HG03066 (cell line): Measurements from ENCODE around the gene FSTL4.
"Not testable (repeated sequence)": the region's sequence is repeated elsewhere in the genome, so short reads cannot be mapped to it uniquely, and the experiment has no call there.

Experiments used
- ATAC-seq: cut with Tn5 transposase; IDR thresholded peaks from one replicate; pipeline ENCODE4 v1.9.1; 2021; ENCODE audit warnings: low read depth; ENCODE audit not compliant: unreplicated experiment

FSTL4 gene

DNA sequence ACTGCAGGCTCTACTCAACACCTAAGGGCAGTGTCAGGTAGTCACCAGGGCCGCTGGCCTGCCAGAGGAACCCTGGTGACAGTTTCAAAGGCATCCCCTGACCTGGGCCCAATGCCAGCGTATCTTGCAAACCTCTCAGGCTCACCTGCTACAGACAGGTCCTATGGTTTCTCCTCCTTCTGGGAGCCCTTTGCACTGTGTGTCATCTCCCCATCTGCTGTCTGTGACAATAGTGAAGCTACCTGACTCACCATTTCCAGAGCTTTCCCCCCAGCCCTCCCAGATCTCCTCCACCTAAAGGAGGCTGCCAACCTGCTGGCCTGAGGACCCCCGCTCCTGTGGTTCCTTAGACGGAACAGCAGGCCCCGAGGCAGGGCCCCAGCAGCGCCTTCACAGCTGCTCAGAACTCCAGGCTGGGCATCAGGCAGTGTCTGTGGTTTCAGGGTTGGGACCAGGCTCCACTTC lies 203.1 kb downstream of the FSTL4 start:
- no peak for ATAC-seq

DNA sequence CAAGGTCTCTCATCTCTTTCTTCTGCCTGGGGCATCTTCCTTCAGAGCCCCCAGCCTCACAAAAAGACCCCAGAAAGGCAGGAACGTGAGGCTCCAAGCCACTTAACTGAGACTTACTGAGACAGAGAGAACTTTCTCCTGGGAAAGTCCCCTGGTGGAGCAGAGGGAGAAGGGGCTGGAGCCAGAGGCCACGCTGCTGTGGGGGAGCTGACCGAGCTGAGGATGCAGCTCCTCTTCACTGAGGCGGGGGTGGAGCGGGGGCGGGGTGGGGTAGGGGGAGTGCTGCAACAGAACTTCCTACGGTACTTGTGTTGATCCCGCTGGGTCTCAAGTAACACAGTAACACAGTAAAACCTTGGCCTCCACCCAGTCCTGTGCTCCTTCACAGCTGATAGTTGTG lies 204.0 kb downstream of the FSTL4 start:
- ATAC-seq: no peak

GRCh38 chr5:133406977-133407632 lies 205.2 kb downstream of the FSTL4 start:
- ATAC-seq: no peak

DNA sequence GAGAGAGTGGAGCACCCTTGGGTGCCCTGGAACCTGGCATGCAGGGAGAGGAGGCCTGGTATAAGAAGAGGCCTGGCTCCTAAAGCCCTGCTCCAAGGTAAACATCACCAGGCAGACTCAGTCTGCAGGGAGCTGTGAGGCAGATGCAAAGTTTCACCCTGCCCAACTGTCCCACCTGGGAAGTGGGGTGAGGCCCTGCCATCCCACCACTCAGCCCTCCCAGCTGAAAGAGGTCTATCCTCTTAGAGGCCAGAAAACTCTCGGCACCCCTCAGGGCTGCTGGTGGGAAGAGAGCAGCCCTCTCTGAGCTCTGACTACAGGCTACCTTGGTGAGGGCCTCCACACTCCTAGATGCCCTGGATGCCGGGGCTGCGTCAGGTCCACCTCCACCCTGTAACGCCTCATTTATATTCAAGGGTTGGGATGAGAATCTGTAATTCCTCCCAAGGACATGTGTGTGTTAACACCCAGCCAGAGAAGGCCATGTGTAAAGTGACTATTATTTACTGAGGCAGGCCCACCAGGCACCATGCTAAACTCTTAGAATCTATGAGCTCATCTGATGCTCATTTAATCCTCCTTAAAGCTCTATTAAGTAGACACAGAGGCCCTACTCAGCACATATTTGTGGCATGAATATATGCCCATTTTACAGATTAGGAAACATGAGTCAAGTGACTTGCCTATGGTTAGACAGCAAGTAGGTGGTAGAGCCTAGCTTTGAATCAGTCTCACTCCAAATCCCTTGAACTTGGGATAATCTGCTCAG lies 205.9 kb downstream of the FSTL4 start:
- no peak for ATAC-seq

- ATAC-seq: no peak
Observed at GRCh38 chr5:133405275-133406034, 206.9 kb downstream of the FSTL4 start.

GRCh38 chr5:133404724-133405123 lies 207.6 kb downstream of the FSTL4 start:
- ATAC-seq: no peak

GRCh38 chr5:133403741-133404364 lies 208.5 kb downstream of the FSTL4 start:
- no peak for ATAC-seq

- no peak for ATAC-seq
Observed at GRCh38 chr5:133402775-133403174, 209.6 kb downstream of the FSTL4 start.

GRCh38 chr5:133401731-133402347 lies 210.5 kb downstream of the FSTL4 start:
- no peak for ATAC-seq

DNA sequence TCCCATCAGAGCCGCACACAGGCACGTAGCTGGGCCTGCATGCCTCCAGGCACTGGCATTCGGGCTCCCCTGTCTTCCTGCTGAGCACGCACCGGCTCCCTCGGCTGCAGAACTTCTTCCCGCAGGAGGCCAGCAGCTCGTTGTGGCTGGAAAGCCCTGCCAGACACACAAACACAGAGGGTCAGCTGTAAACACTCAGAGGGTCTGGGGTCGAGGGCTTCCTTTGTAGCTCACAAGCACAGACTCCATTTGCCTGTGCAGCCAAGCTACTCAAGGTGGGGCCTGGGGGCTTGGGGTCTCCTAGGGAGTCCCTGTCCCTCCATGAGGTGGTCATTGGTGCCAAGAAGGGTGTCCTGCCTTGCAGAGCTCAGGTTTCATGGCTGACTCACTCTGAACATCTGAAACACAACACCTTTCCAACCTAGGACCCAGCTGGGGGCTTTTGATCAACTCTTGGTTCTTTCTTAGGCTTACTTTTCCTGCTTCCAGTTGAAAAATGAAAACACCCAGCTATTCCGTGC lies 211.4 kb downstream of the FSTL4 start:
- no peak for ATAC-seq

- no peak for ATAC-seq
Observed at GRCh38 chr5:133400120-133400519, 212.2 kb downstream of the FSTL4 start.

DNA sequence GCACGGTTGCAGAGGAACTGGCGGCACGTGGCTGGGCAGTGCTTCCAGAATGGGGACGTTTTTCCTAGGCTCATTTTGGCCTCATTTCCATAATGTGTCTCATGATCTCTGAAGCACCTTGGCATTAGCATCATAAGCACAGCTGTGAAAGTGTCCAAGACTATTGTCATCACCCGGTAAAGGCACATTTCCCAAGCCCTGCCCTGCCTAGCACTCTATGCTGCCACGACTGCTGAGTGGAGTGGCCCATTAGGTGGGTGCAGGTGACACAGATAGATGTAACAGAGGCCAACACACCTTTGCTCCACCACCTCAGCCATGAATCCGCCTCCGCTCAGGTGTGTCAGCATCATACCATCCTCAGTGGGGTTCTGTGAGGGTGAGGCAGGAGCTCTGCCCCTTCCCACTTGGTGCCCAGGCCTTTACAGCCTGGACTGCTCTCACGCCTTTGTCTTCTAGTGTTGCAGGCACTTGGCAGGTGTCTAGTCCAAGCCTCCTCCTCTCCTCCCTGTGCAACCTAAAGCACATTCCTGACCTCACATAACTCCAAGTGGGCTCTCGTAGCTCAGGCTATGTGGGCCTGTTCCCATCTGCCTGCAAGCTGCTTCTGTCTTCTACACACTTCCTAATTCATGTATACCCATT lies 213.0 kb downstream of the FSTL4 start:
- no peak for ATAC-seq

GRCh38 chr5:133398646-133399101 lies 213.7 kb downstream of the FSTL4 start:
- ATAC-seq: no peak

GRCh38 chr5:133397990-133398645 lies 214.2 kb downstream of the FSTL4 start:
- ATAC-seq: no peak

- no peak for ATAC-seq
Observed at GRCh38 chr5:133397348-133397747, 215.0 kb downstream of the FSTL4 start.

DNA sequence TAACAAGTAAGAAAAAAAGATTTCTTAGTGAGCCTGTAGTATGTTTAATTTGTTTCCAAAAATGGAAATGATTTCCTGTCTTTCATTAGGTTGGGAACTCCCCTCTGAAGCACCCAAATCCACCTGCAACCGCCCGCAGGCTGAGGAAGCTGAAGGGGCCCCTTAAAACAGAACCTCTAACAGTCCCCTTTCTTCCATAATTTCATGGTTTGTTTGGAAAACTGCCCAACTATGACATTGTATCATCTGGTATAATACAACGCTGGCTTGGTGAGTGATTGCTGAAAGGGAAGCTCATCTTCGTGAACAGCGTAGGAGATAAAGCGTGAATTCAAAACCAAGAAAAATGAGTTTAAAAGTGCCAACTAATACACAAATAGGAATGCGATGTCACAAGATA lies 215.5 kb downstream of the FSTL4 start:
- ATAC-seq: no peak

DNA sequence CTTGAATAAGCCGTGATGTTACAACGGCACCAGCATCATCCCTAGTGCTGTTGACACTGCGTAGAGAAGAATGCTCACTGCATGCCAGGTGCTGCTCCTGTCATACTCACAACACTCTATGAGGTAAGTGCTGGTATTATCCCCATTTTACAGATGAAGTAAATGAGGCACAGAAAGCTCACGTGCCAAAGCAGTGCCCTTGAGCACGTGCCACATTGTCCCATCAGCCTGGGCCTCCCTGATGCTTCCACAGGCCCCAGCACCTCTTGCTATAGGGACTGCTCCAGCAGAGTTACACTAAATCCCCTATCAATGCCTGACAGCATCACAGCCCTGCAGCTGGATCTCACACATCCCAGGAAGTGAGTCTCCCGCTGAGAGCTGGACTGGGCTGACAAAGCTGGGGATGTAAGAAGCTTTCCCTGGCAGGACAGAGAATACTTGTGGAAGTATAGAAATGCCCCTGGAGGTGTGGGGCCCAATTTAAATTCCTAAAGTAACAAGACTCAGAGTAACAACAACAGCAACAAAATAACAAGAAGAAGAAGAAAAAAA lies 216.1 kb downstream of the FSTL4 start:
- no peak for ATAC-seq

DNA sequence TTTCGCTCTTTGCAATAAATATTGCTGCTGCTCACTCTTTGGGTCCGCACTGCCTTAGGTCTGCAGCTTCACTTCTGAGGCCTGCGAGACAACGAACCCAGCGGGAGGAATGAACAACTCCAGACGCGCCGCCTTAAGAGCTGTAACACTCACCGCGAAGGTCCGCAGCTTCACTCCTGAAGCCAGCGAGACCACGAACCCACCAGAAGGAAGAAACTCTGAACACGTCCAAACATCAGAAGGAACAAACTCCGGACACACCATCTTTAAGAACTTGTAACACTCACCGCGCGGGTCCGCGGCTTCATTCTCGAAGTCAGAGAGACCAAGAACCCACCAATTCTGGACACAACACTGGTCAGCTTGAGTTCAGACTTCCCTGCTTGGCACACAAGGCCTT lies 217.1 kb downstream of the FSTL4 start:
- ATAC-seq: not testable (repeated sequence)

GRCh38 chr5:133394477-133394817 lies 217.9 kb downstream of the FSTL4 start:
- not testable (repeated sequence) for ATAC-seq
